ENCODE data around the gene PLEKHG4B. TPM values are rescaled to one million over a fixed set of nuclear protein-coding genes. Genes with fewer than 3 reads are reported as not detected.

Gene PLEKHG4B
- total RNA-seq, 1 donor from 2014 or later: not detected

DNA sequence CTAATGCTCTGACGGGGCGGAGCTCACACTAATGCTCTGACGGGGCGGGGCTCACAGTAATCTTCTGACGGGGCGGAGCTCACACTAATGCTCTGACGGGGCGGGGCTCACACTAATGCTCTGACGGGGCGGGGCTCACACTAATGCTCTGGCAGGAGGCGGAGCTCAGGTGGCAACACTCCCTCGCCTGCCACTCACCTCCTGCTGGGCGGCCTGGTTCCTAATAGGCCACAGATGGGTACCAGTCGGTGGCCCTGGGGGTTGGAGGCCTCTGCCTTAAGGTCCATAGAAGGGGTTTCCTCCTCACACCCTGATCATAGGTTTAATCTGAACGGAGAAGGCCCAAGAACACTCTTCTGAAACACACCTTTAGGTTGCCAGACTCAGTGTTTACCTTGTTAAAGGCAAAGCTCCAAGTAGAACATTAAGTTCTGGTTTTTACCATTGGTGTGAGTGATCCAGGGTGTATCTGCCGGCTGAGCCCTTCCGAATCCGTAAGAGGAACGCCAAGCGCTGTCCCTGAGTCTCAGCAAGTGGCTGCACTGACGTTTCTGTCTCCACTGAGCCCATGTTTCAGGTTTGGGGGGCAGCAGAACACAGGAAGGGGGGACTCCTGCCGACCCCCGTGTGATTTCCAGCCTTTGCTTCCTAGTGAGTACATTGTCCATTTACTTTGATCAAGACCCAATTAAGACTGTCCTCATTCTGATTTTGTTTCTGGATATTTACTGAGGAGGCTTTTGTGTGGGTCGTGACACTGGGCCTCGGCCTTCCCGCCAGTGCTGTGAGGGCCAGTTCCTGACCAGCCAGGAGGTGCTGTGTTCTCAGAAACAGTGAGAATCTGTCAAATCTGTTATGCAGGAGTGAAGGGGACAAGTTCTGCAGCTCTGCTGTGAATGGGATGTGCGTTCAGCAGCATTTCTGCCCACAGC, 74.7 kb downstream of the PLEKHG4B start:
- DNase-seq (ENCODE audit: low spot score in 2 of 2): peak in 1 of 2 donors; percentile 47
- intact Hi-C loops (cut with DNase I): no loop called here

DNA sequence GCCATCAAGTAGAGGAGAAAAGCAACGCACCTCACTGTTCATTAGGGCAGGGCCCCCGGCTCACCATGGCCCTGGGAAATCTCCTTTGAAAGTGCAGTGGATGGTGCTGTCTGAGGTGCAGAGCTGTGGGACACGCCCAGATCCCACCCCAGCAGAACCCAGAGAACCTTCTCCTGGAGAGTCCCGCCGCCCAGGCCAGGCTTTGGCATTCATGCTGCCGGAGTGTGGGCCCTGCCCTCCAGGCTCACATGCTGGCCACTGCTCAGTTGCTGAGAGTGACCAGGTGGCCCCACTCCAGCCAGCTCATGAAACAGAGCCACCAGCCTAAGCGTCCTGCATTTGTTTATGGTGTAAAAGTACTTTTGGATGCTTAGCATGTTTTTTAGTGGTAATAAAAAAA, 75.5 kb downstream of the PLEKHG4B start:
- Histone ChIP-seq H3K4me1 (no peaks in the 10 kb centered on the region), H3K9me3 (no peaks in the 10 kb centered on the region), H3K27ac (no peak overlapping the region), H3K4me3 (no peak overlapping the region), H3K36me3 (no peaks in the 10 kb centered on the region), H3K27me3 (no peaks in the 10 kb centered on the region)
- DNase-seq (ENCODE audit: low spot score in 2 of 2): peak in 1 of 2 donors; percentile 41
- intact Hi-C loops (cut with DNase I): no loop called here
- no peak for TF ChIP-seq CTCF (IDR thresholded peaks at IDR 0.05)

More for the DNA sequence above, 74.7 kb downstream of the PLEKHG4B start:
- Histone ChIP-seq H3K27ac (no peak overlapping the region), H3K36me3 (no peaks in the 10 kb centered on the region), H3K4me3 (no peak overlapping the region), H3K27me3 (no peaks in the 10 kb centered on the region), H3K4me1 (no peaks in the 10 kb centered on the region), H3K9me3 (no peaks in the 10 kb centered on the region)
- no peak for TF ChIP-seq CTCF (IDR thresholded peaks at IDR 0.05)

DNA sequence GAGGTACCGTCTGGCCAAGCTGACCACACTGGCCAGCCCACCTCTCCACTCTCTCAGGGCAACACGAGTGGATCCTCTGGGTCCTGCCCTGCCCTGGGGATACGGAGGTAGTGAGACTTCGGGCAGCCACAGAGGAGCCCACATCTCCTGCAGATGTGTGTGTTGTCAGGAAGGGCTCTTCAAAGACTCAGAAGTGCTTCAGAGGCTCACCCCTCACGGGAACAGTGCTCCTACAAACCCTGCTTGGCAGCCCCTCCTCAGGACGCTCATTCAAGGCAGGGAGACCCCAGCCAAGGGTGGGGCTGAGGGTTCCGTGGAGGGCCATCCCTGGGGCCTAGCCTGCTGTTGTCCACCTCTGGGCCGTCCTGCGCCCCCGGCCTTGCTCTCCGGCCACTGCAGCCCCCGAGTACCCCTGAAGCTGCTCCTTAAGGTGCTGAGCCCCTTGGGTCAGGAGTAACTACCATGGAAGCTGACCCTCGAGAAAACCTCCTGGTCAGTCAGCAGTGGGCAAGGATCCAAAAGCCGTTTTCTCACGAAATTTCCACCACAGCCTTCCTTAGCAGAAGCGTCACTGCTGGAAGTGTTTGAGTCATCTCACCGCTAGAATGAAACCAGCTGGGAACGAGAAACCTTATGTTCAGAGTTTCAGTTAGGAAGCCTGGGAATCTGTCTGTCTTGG, 76.2 kb downstream of the PLEKHG4B start:
- TF ChIP-seq CTCF (IDR thresholded peaks at IDR 0.05): no peak
- Histone ChIP-seq H3K27me3 (no peaks in the 10 kb centered on the region), H3K27ac (no peak overlapping the region), H3K36me3 (no peaks in the 10 kb centered on the region), H3K4me1 (no peaks in the 10 kb centered on the region), H3K9me3 (no peaks in the 10 kb centered on the region), H3K4me3 (no peak overlapping the region)
- peak in 1 of 2 donors; percentile 48 for DNase-seq (ENCODE audit: low spot score in 2 of 2)
- intact Hi-C loops (cut with DNase I): no loop called here

DNA sequence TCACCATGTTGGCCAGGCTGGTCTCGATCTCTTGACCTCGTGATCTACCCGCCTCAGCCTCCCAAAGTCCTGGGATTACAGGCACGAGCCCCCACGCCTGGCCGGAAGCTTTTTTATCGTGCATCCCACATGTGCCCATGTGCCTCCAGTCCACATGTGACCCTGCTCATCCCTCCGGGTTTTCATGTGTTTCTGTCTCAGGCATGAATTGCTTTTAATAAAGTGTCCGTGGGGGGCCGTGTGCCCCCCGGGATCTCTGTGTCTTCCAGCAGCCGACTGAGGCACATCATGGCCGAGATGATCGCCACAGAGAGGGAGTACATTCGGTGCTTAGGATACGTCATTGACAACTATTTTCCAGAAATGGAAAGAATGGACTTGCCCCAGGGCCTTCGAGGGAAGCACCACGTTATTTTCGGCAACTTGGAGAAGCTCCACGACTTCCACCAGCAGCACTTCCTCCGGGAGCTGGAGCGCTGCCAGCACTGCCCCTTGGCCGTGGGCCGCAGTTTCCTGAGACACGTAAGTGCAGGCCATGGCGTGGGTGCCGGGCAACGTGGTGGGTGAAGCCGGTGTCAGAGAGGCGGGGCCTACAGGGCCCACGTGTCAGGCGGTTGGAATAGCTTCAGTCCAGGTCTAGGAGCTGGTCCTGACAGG, 77.2 kb downstream of the PLEKHG4B start:
- no peak for TF ChIP-seq CTCF (IDR thresholded peaks at IDR 0.05)
- H3K36me3 ChIP-seq: no peaks in the 10 kb centered on the region

GRCh38 chr5:169728-170094, 77.7 kb downstream of the PLEKHG4B start:
- Histone ChIP-seq H3K4me1 (no peaks in the 10 kb centered on the region), H3K27me3 (no peaks in the 10 kb centered on the region), H3K27ac (no peak overlapping the region), H3K4me3 (no peak overlapping the region), H3K9me3 (no peaks in the 10 kb centered on the region), H3K36me3 (no peaks in the 10 kb centered on the region)
- intact Hi-C loops (cut with DNase I): no loop called here
- peak in 1 of 2 donors; percentile 33 for DNase-seq (ENCODE audit: low spot score in 2 of 2)
- no peak for TF ChIP-seq CTCF (IDR thresholded peaks at IDR 0.05)

More for the DNA sequence above, 77.2 kb downstream of the PLEKHG4B start:
- Histone ChIP-seq H3K4me3 (no peak overlapping the region), H3K27ac (no peak overlapping the region), H3K9me3 (no peaks in the 10 kb centered on the region), H3K4me1 (no peaks in the 10 kb centered on the region), H3K27me3 (no peaks in the 10 kb centered on the region)
- intact Hi-C loops (cut with DNase I): no loop called here
- peak in 1 of 2 donors; percentile 69 for DNase-seq (ENCODE audit: low spot score in 2 of 2)
